Vagina (tissue), 2 donors: Measurements from ENCODE around the gene EIF3K. TPM values are rescaled to one million over a fixed set of nuclear protein-coding genes. Genes with fewer than 3 reads are reported as not detected.

Experiments
- DNase-seq, 2 donors: peaks; one replicate each; pipeline ENCODE4 v3.0.0-alpha.2; 2017; ENCODE audit errors: extremely low spot score in 2 of 2
- H3K27ac ChIP-seq: fragments of 200-600 bp; sonication (generic); one replicate; pipeline ENCODE4 v1.5.1; 2019
- H3K27me3 ChIP-seq: fragments of 200-600 bp; sonication (generic); one replicate; pipeline ENCODE4 v1.5.1; 2019
- H3K36me3 ChIP-seq, 2 donors: fragments of 200-600 bp; sonication (generic); one replicate each; pipeline ENCODE4 v1.5.1; 2017 to 2019
- H3K4me1 ChIP-seq: fragments of 200-600 bp; sonication (generic); one replicate; pipeline ENCODE4 v1.5.1; 2019
- H3K4me3 ChIP-seq, 2 donors: fragments of 200-600 bp; sonication (generic); 1 replicate in 1 of 2; 2 replicates in 1 of 2; pipeline ENCODE4 v1.5.1; 2016 to 2019
- H3K9me3 ChIP-seq: fragments of 200-600 bp; sonication (generic); one replicate; pipeline ENCODE4 v1.5.1; 2019
- POLR2A ChIP-seq, 2 donors: fragments of 450-650 bp; IDR thresholded peaks; one replicate each; pipeline ENCODE4 v1.6.1; 2017; ENCODE audit warnings: antibody characterized with exemption in 2 of 2, mild to moderate bottlenecking in 2 of 2, moderate library complexity in 2 of 2
- POLR2AphosphoS5 ChIP-seq, 2 donors: sonication (generic); formaldehyde crosslinking; IDR thresholded peaks; one replicate each; pipeline ENCODE4 v1.9.0; 2017; ENCODE audit warnings: antibody characterized with exemption in 2 of 2, mild to moderate bottlenecking in 2 of 2, low read depth in 1 of 2; ENCODE audit not compliant: insufficient read depth in 1 of 2
- intact Hi-C: fragments of 100-400 bp; cut with DNase I; formaldehyde crosslinking; loops from one replicate; pipeline ENCODE4 v1.15.1; 2023
- total RNA-seq: library from RNA; depleted of rRNA; stranded (reverse); fragments of >200 nt; gene quantifications from one replicate; pipeline ENCODE4 v1.2.3, GENCODE V29; 2016
- TF ChIP-seq, protein P1 (sequence below), 3 experiments: fragments of 450-650 bp in 2 of 3; fragments of 200-600 bp in 1 of 3; sonication (generic) in 1 of 3; IDR thresholded peaks; one replicate each; pipeline ENCODE4 v1.5.1; 2017 to 2019; ENCODE audit warnings: antibody characterized with exemption in 3 of 3, mild to moderate bottlenecking in 2 of 3, moderate library complexity in 2 of 3

Gene EIF3K
- total RNA-seq, 1 donor from 2014 or later, result 349 TPM

DNA sequence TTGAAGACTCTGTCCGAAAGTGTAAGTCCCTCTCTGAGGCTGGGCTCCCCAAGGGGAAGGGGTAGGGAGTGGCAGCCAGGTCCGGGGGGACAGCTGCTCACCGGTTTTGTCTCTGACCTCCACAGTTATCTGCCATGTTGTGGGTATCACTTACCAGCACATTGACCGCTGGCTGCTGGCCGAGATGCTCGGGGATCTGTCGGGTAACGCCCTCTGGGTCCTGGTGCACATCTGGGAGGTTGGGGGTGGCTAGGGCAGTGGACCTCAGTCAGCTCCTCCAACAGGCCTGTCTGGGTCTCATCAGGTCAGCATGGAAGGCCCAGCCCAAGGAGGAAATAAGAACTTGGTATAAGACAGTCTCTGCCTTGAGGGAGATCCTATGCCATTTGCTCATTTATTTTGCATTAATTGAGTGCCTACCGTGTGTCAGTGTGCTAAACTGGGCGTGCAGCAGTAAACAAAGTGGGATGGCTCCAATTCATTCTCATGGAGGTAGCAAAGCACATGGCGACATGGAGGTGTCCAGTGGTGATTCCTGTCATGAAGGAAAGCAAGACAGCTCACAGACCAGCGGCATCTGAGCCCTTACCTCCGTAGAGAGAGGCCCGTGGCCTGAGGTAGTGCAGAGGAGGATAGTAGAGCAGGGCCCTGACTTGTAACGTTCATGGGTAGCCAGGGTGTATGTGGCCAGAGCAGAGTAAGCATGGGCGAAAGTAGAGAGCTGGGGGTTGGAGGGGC lies 13.7 kb downstream of the EIF3K start:
- Histone ChIP-seq H3K36me3 (peaks cover 0 to 37% of the 10 kb centered on the region in 2 donors), H3K27ac (no peak overlapping the region), H3K9me3 (no peaks in the 10 kb centered on the region), H3K27me3 (no peaks in the 10 kb centered on the region), H3K4me3 (no peak overlapping the region), H3K4me1 (peaks cover 26% of the 10 kb centered on the region)
- DNase-seq, result no peak
- TF ChIP-seq, protein P1, sequence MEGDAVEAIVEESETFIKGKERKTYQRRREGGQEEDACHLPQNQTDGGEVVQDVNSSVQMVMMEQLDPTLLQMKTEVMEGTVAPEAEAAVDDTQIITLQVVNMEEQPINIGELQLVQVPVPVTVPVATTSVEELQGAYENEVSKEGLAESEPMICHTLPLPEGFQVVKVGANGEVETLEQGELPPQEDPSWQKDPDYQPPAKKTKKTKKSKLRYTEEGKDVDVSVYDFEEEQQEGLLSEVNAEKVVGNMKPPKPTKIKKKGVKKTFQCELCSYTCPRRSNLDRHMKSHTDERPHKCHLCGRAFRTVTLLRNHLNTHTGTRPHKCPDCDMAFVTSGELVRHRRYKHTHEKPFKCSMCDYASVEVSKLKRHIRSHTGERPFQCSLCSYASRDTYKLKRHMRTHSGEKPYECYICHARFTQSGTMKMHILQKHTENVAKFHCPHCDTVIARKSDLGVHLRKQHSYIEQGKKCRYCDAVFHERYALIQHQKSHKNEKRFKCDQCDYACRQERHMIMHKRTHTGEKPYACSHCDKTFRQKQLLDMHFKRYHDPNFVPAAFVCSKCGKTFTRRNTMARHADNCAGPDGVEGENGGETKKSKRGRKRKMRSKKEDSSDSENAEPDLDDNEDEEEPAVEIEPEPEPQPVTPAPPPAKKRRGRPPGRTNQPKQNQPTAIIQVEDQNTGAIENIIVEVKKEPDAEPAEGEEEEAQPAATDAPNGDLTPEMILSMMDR (IDR thresholded peaks at IDR 0.05), result no peak
- TF ChIP-seq POLR2AphosphoS5 (IDR thresholded peaks at IDR 0.05; ENCODE audit: insufficient read depth in 1 of 2, low read depth in 1 of 2), result no peak
- TF ChIP-seq POLR2A (IDR thresholded peaks at IDR 0.05), result no peak
- intact Hi-C loops, result loop anchor here (5.0 kb wide), 1 partner anchor 220 kb away; no protein-coding TSS in a partner anchor

GRCh38 chr19:38634757-38635482 lies 15.9 kb downstream of the EIF3K start:
- intact Hi-C loops, result loop anchor here (5.0 kb wide), 1 partner anchor 223 kb away; no protein-coding TSS in a partner anchor
- Histone ChIP-seq H3K4me3 (no peak overlapping the region), H3K27me3 (no peaks in the 10 kb centered on the region), H3K27ac (peak overlapping the region; percentile 64), H3K36me3 (peaks cover 0 to 15% of the 10 kb centered on the region in 2 donors), H3K9me3 (no peaks in the 10 kb centered on the region), H3K4me1 (peaks cover 26% of the 10 kb centered on the region)
- peak in 1 of 2 donors; percentile 49 for TF ChIP-seq POLR2AphosphoS5 (IDR thresholded peaks at IDR 0.05; ENCODE audit: insufficient read depth in 1 of 2, low read depth in 1 of 2)
- TF ChIP-seq, protein P1 (IDR thresholded peaks at IDR 0.05), result peak; percentile 89 to 98 (median 95)
- no peak for TF ChIP-seq POLR2A (IDR thresholded peaks at IDR 0.05)
- DNase-seq, result no peak

GRCh38 chr19:38635483-38636399 lies 16.8 kb downstream of the EIF3K start:
- peaks cover 26% of the 10 kb centered on the region for H3K4me1 ChIP-seq
- H3K27ac ChIP-seq, result peak overlapping the region; percentile 72
- DNase-seq, result no peak
- TF ChIP-seq POLR2AphosphoS5 (IDR thresholded peaks at IDR 0.05; ENCODE audit: insufficient read depth in 1 of 2, low read depth in 1 of 2), result no peak
- TF ChIP-seq, protein P1 (IDR thresholded peaks at IDR 0.05), result no peak
- no peak for TF ChIP-seq POLR2A (IDR thresholded peaks at IDR 0.05)
- intact Hi-C loops, result no loop called here
- no peaks in the 10 kb centered on the region for H3K9me3 ChIP-seq
- peaks cover 0 to 11% of the 10 kb centered on the region in 2 donors for H3K36me3 ChIP-seq
- H3K27me3 ChIP-seq, result no peaks in the 10 kb centered on the region
- H3K4me3 ChIP-seq, result no peak overlapping the region

DNA sequence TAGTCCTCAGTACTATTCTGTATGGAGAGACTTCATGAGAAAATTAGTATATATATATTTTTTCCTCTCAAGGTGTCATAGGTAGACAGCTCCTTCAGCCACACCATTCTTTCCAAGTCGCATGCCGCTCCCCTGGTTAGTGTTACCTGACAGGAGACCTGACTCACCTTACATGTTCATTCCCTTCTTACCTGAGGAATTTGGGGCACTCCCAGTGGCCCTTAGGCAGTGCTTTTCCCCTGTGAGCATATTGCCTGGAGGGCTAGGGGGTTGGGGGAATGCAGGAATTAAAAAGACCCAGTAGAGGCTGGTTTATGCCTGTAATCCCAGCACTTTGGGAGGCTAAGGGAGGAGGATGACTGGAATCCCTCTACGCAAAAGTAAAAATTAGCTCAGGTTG lies 19.5 kb downstream of the EIF3K start:
- Histone ChIP-seq H3K4me1 (peaks cover 26% of the 10 kb centered on the region), H3K4me3 (no peak overlapping the region), H3K36me3 (no peaks in the 10 kb centered on the region), H3K27me3 (no peaks in the 10 kb centered on the region), H3K27ac (no peak overlapping the region), H3K9me3 (no peaks in the 10 kb centered on the region)
- TF ChIP-seq, protein P1 (IDR thresholded peaks at IDR 0.05), result no peak
- TF ChIP-seq POLR2A (IDR thresholded peaks at IDR 0.05), result no peak
- TF ChIP-seq POLR2AphosphoS5 (IDR thresholded peaks at IDR 0.05; ENCODE audit: insufficient read depth in 1 of 2, low read depth in 1 of 2), result no peak
- intact Hi-C loops, result no loop called here
- no peak for DNase-seq
